NCI-H82 (cell line): ENCODE measurements around the gene DDX25.

Experiments
- DNase-seq: peaks from one replicate; lab custom pipeline; 2025; lab: John Stamatoyannopoulos, UW

DDX25 gene

GRCh38 chr11:125950696-125951651 is 46.7 kb downstream of the DDX25 start:
- no peak for DNase-seq

- DNase-seq, result no peak
Observed at GRCh38 chr11:125951731-125952130, 47.4 kb downstream of the DDX25 start.

DNA sequence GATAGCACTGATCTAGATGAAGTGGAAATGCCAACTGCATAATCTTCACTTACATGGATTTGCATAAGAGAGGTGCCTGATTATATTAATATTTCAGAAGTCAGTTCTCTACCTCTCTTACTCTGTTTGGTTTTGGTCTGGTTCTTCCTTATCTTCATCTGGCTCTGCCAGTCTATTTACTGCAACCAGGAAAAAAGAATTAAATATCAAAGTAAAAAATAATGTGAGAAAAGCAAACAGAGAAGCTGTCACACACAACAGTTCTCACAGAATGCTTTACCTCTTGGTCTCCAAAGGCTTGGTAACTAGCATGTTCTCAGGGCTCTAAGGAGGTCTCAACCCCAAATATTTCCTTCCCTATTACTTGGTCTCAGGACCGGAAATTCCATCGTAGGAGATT is 48.3 kb downstream of the DDX25 start:
- DNase-seq, result no peak

DNA sequence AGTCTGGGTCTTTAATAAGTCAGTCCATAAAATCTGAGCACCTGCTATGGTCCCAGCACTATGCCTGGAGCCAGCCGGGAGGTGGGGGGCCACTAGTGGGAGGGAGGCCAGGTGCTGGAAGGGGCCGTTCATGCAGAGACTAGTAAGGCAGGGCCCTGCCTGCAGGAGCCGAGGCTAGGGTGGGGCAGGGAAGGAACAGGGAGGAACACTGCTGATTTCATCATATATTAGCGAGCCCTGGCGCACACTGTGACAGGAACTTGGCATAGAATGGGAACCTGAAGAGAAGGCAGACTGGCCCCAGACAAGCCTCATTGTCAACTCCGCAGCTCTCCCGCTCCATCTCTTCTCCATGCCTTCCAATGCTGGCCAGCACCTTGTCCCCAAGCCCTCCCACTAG is 48.7 kb downstream of the DDX25 start:
- no peak for DNase-seq

DNA sequence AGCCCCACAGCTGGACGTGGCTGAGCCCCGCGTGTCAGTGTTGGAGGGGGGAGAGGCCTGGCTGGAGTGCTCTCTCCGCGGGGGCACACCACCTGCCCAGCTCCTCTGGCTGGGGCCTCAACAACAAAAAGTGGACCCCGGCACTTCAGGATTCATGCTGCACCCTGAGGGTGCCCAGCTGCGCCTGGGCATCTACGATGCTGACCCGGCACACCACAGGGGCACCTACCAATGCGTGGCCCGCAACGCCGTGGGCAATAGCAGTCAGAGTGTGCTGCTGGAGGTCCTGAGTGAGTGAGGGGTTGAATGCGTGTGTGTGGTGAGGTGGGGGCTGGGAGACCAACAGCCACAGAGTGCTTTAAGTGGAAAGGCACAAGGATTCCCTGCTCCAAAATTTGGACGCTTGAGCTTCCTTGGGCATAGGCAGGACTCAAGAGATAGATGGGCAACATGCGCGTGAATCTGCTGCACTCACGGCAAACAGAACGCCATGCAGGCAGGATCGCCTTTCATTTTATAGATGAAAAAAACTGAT is 49.2 kb downstream of the DDX25 start:
- no peak for DNase-seq

GRCh38 chr11:125954123-125954944 is 50.0 kb downstream of the DDX25 start:
- no peak for DNase-seq

DNA sequence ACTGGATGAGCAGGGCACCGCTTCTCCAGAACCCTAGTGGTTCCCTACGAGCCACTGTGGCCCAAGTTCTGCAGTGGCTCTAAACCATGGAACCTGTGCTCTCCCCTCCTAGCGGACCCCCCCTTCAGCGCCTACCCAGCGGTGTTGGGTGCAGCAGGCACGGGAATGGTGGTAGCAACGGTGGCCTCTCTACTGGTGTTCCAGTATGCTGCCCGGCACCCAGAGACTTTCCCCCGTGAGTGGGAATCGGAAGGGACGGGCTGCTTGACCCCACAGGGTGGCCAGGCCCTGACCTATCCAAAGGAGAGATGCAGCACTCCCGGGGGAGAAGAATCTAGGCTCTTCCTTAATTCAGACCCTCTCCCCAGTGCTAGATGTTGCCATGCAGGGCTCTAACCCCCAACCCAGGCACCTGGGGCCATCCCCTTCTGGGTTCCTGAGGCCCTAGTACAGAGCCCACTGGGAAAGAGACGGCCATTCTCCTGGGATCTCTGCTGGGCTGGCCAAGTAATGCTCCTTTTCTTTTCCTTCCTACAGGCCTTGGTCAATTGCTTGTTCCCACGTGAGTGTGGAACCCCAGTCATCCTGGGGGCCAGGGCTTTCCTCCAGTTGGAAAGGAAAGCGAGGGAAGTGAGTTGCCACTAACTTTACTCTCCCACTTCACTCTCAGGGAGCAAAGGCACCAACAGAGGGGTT is 50.8 kb downstream of the DDX25 start:
- no peak for DNase-seq

- peak; percentile 15 for DNase-seq
Observed at GRCh38 chr11:125955856-125956255, 51.5 kb downstream of the DDX25 start.

GRCh38 chr11:125956391-125957134 is 52.3 kb downstream of the DDX25 start:
- no peak for DNase-seq

- DNase-seq, result no peak
Observed at GRCh38 chr11:125957618-125958332, 53.5 kb downstream of the DDX25 start.

- DNase-seq, result no peak
Observed at GRCh38 chr11:125958872-125959400, 54.6 kb downstream of the DDX25 start.

- DNase-seq, result no peak
Observed at GRCh38 chr11:125959511-125959910, 55.2 kb downstream of the DDX25 start.

DNA sequence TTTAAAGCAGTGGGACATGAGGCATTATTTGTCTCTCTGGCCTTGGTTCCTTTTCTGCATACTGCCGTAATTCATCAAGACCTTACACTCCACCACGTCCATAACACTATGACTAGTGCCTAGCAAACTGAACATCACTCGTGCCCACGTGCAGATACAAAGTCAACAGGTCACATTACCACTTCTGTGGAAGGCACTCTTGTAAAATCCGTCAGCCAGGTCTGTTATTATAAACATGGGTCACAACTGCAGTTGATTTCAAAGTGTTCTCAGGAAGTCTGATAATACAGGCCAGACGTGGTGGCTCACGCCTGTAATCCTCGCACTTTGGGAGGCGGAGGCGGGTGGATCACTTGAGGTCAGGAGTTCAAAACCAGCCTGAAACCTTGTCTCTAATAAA is 55.6 kb downstream of the DDX25 start:
- DNase-seq, result no peak

DNA sequence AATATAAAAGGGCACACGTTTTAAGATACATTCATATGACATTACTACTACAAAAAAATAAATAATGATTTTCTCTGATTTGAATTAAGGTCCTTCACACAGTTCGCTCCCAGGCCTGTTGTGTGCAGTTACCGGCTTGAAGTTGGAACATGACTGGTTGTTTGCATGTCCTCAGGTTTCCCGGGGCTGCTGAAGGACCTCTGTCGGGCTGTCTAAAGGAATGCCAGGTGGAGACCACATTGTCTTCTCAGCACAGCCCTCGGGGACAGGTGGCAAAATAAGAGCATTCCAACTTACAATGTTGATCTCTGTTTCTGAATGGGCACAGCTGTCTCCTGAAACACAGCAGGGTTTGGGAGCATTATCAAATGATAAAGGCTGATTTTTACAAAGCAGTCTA is 56.5 kb downstream of the DDX25 start:
- no peak for DNase-seq

DNA sequence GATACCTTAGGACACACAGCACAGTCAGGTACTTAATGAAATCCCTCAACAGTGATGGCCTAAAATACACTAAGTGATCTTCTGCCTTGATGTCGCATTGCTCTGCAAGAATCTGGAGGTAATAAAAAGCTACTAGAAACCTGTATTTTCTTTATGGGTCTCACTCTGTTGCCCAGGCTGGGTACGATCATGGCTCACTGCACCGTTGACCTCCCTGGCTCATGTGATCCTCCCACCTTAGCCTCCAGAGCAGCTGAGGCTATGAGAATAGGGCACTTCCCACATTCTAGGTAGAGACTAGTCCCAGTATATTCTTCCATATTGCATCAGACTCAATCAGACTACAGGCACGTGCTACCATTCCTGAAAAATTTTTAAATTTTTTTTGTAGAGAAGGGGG is 63.2 kb downstream of the DDX25 start:
- no peak for DNase-seq

DNA sequence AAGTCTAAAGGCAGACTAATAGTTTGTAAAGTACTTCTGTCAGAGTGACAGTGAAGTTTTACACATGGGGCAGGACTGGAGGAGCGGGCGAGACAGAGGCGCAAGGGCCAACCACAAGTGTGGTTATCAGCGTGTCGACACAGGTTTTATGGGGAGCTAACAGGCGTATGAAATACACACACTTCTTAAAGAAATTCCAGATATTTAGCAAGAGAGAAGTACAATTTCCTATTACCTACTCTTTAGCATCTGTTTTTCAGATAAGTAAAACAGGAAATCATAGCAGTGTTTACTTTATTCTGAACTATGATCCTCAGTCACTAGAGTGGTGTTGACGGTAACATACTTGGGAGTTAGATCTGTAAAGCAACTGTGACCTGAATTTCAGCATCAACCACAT is 64.0 kb downstream of the DDX25 start:
- no peak for DNase-seq

DNA sequence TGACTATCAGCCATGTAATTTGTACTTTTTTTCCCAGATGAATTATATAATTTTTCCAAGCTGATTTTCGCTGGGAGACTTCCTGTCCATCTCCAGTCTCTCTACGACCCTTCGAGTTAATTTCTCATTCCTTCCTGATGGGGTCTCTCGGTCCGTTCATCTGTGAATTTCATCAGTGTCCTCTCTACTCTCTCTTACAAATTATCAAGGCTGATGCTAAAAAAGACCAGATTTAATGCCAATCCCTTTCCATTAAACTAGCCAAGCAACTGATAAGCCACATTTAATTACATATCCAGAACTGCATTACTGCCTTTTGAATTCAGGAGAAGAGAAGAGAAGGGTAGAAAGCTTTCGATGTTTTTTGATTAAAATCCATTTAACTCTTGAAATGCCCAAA is 67.3 kb downstream of the DDX25 start:
- DNase-seq, result no peak

DNA sequence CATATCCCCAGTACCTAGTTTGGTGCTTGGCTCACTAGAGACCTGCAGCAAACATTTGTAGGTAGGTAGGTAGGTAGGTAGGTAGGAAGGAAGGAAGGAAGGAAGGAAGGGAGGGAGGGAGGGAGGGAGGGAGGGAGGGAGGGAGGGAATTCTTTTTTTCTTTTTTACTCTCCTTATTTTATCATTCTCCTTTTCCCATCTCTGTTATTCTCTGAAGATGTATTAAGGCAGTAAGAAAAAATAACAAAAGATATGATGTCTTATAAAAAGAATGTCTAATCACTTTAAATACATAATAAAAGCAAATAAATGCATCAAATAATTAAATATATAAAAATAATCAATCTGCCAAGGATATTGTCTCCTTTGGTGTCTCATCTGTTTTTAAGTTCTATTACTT is 70.0 kb downstream of the DDX25 start:
- DNase-seq, result no peak

- DNase-seq, result no peak
Observed at GRCh38 chr11:125975634-125976033, 71.3 kb downstream of the DDX25 start.

DNA sequence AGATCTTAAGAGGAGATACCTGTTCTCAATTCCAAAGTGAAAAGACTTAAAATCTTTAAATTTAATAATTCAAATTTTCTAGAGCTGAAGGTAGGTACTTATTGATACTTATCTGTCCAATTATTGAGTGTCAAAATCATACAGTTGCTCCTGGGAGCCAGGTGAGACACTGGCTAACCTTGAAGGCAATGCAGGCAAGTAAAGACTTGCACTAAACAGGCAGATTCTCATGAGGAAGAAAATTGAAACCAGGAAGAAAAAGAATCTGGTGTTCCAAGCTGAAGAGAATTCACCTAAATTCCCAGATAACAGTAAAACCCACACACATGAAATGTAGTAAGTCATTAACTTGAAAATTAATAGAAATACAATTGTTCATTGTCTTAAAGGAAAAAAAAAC is 71.8 kb downstream of the DDX25 start:
- no peak for DNase-seq

- no peak for DNase-seq
Observed at GRCh38 chr11:125977333-125977732, 73.0 kb downstream of the DDX25 start.
